HG03469 (cell line): ENCODE results near the gene RTP3.

ENCODE experiments used
- ATAC-seq: cut with Tn5 transposase; IDR thresholded peaks from one replicate; pipeline ENCODE4 v1.9.1; 2021; ENCODE audit warnings: mild to moderate bottlenecking, moderate library complexity, moderate number of reproducible peaks; ENCODE audit not compliant: unreplicated experiment

The RTP3 gene

DNA sequence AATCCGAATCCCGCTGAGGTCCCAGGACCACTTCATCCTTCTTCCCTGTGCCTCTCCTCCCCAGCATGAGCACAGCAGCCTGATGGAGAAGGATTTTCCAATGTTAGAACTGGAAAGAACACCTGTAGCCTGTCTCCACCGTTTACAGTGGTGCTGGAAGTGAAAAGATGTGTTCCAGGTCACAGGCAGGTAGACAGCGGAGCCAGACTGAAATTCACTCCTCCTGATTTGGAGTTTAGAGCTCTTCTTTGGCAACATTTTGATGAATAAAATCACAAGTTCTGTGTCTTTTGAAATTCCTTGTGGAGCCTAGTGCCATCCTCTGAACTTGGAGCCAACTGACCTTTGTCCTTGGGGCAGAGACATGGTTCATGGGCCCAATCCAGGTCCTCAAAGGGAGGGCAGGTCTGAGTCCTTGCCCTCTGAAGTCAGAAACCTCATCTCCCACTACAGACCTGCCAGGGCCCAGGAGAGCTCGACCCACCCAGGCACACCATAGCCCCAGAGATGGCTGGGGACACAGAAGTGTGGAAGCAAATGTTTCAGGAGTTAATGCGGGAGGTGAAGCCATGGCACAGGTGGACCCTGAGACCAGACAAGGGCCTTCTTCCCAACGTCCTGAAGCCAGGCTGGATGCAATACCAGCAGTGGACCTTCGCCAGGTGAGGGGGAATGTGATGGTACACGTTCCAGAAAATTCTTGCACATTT, at the start of gene RTP3:
Gene RTP3 (plus strand): TSS at position 421 of the 710 bp plus-strand sequence. CDS start 87 bp downstream, at position 508.
- no peak for ATAC-seq

DNA sequence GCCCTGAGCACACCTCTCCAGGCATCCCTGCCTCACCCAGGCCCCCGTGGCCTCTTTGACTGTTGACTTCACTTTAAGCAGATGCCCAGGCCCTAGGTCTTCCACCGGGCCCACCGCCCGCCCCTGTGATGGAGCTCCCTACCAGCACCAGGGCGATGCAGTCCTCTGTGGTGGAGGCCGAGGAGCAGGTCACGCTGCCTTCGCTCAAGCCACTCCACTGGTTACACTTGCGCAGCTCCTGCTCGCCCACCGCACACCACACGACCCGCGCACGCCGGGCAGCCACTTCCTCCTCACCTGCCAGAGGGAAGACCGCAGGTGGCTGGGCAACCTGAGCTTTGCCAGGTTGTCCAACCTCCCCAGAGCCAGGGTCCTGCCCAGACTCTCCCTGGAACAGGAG, 49.1 kb upstream of the RTP3 start:
- ATAC-seq, result no peak

DNA sequence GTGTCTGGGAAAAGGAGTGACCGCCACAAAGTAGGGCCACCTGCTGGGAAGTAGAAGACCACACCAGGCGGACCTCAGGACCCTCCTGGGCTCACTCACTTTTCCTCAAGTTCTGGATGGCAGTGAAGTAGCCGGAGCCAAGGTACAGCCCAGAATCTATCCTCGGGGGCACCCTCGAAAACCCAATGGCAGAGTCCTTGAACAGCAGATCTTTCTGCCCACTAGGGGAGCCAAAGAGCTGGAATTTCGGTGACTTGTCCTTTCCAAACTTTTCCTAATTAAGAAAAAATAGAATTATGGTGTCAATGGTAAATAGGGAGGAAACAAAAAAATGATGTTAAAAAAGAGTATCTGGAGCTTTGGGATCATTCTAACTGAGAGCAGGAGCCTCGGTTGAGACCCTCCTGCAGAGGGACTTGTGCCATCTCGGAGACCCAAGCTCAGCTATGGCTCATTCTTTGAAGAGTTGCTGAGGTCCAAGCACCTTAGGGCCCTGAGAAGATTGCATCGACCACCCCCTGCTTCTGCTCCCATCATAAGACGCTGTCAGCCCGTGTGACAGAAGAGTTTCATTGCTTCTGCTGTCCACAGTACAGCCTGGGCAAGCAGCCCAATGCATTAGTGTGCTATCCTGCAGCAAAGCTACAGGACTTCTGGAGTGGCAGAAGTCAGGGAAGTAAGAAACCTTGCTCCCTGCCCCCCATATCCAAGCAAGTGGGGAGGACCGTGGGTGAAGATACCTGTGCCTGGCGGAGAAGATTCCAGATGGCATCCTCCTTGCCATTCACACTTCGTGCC, 47.8 kb upstream of the RTP3 start:
- ATAC-seq, result no peak

DNA sequence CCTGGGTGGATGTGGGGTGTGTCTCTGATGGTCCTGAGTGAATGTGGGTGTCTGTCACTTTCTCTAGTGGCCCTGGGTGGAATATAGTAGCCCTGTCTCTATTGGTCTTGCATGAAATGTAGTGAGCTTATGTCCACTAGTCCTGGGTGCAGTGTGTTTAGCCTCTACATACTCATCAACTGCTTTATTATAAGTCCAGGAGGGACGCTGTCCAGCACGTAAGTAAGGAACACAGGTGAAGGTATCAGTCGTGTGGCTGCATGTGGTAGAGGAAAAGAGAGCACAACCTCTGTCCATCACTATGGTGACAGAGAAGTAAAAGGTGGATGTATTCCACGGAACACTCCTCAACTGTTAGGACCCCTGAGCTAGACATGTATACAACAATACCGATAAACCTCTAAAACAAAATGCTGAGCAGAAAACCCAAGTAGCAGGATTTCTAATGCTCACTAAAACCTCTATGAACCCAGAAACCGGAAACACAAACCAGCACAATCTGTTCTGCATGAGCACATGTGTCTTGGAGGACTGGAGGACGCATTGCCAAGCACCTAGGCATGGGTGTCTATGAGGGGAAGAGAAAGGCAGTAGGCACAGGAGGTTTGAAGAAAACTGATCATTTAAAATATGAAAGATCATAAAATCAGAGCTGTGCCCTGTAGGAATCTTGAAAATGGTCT, 44.1 kb upstream of the RTP3 start:
- ATAC-seq, result no peak

DNA sequence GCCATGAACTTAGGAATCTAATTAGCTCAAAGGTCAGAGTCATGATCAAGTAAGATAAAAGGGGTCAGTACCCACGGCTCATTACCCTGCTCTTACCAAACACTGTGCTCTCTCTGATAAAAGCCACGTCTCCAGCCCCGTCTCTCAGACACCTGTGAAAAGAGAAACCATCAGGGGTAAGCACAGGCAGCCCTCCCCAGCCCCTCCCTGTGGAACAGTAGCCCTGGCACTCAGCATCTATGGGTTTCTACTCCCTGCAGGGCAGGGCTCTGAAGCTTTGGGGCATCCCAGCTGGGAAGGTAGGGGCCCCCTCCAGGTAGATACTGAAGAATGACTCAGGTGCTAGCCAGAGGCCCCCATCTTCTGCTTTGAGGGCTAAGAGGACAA, 43.6 kb upstream of the RTP3 start:
- no peak for ATAC-seq

DNA sequence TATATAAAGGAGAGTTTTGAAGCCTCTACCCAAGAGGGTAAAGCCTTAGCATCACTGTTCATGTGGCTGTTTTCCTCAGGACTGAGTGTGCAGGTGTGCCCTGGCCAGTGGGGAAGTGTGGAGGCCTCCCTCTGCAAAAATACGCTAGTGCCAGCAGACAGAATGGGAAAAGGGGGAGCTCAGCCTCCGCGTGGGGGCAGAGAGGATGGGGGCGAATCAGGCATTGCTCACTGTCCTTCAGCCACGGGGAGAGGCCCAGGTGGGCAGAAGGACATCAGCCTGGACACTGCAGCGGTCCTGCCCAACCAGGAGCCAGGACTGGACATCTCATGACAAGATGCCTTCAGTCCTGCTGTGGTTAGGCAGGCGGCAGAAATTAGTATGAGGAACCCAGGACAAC, 43.2 kb upstream of the RTP3 start:
- no peak for ATAC-seq

DNA sequence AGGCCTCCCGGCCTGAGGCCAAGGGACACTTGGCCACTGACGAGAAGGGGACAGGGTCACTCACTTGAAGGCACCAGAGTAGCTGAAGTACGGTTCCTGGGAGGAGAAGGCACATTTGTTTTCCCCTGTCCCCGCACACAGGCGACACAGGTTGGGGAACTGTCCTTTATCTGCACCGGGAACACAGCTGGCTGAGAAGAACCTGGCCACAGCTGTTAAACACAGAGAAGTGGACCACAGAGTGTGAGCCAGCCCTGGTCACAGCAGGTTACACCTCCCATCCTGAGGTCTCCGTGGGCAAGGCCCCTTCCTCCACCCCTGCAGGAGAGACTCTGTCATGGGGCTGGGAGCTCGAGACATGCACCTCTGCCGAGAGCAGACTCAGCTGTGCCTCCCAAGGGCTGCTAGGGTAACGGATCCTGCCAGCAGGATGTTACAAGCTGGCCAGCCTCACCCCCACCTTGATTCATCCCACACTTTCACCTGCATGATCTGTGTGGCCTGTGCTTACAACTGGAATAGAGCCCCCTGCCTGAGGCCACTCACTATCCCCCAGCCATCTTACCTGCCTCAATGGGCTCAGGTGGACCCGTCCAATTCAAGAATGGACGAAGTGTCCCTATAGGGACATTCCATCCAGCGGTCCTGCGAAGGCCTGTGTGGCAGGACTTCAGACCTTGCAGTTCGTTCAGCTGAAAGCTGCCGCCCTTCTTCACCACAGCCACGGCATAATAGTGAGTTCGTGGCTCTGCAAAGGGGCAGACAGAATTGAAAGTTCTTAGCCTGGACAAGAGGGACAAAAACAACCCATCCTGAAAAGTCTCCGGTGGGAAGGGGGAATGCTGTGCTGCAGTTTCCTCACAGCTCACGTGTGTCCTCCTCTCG, 42.3 kb upstream of the RTP3 start:
- no peak for ATAC-seq

DNA sequence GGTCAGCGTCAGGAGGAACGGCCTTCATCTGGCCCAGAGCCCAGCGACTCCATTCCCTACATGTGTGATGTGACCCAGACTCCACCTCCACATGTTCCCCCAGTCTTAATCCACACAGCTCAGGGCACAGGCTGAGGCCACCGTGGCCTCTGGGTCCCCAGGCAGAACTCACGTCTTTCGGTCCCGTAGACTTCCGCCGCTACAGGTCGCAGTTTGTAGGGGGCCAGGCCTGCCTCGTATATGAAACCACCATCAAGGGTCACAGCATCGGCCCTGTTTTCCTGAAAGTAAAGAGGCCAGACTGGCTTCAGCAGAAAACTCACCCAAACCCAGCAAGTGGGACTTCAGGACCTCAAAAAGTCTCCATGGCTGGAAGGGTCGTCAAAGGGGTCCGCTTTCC, 41.7 kb upstream of the RTP3 start:
- no peak for ATAC-seq

DNA sequence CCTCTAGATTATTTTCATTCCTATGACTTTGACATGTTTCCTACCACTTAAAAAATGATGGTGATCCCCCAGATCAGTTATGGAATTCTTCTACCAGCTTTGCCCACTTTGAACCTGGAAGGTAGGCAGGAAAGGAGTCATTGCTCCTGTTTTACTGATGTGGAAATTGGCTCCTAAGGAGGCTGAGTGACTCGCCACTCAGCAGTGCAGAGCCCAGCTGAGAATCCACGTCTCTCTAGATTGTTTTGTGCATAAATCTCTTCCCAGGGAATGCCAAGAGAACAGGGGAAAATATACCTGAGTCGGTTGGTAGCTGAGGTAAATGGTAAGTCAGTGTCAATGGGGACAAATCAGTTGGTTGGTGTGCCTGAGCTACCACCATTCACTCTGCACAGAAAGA, 37.7 kb upstream of the RTP3 start:
- ATAC-seq, result no peak

DNA sequence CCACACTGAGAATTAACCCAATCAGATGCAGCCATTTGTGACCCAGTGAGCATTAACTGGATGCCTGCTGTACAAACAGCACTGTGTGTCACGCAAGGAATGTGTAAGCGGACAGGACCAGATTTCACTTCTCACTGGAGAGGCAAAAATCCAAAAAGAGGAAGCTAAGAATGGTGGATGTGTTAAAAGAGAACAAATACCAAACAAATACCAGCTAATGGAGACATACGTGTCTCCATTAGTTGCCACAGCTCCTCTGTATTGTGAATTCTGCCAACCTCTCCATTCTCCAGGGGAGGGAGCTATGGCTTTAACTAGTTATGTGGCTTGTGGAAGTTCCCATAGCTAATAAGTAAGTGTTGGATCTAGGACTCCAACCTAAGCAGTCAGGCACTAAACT, 35.7 kb upstream of the RTP3 start:
- no peak for ATAC-seq

DNA sequence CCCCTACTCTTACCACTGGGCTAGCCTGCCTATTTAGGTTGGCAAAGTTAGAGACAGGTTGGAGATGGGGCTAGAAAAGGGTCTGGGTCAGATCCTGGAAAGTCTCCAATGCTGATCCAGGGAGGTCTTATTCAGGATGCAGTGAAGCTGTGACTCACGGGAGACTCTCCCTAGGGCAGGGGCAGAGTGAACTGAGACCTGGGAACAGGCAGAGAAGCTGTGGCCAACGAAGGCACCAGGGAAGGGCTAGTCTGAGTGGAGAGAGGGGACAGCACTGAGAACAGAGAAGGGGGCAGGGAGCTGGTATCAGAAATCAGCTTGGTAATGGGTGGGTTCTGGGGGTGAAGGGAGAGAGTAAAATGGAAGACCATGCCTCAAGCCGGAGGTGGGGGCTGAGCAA, 35.3 kb upstream of the RTP3 start:
- no peak for ATAC-seq

DNA sequence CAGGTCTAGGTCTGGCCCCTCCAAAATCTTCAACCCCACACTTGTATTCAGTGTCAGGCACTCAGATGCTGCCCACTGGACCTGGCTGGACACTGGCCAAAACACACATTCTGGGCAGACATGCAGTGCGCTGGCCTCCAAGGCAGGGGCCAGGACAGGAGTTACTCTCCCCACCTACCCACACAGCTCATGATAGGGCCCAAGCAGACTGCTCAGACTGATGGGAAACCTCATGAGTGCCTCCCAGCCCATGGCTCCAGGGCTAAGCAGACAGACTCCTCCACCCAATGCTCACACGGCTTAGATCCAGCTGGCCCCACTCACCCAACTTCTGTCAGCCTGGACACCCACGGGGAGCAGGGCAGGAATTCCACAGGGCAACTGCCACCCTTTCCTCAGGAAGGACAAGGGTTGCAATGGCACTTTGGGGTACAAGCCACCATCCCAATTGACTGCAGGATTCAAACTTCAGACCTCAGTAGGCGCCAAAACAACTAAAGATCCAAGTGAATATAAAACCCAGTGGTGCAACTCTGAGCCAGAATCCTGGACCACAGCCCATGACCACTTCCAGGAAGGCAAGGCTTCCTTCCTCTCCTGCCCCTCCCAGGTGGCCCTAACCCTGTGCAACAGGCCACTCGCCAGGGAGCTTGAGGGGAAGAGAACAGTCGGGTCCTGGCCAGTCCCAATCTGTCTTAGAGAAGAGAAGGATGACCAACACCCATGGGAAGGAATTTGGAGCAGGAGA, 34.5 kb upstream of the RTP3 start:
- no peak for ATAC-seq

DNA sequence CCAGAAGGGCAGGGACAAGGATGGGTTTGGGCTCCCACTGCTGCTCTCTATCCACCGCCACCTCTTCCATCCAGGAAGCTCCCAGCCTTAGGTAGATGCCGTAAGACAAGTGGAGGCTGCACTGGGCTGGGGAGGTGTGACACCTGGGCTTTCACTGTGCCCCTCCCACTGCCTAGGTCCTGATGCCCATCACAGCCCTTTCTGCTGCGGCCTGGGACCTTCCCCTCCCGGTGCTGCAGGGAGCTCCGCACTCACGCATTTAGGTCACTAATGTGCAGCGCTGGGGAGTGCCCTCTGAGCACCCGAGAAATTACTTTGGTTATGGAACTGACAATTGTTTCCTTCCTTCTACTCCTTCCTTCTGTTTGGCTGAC, 33.9 kb upstream of the RTP3 start:
- no peak for ATAC-seq

DNA sequence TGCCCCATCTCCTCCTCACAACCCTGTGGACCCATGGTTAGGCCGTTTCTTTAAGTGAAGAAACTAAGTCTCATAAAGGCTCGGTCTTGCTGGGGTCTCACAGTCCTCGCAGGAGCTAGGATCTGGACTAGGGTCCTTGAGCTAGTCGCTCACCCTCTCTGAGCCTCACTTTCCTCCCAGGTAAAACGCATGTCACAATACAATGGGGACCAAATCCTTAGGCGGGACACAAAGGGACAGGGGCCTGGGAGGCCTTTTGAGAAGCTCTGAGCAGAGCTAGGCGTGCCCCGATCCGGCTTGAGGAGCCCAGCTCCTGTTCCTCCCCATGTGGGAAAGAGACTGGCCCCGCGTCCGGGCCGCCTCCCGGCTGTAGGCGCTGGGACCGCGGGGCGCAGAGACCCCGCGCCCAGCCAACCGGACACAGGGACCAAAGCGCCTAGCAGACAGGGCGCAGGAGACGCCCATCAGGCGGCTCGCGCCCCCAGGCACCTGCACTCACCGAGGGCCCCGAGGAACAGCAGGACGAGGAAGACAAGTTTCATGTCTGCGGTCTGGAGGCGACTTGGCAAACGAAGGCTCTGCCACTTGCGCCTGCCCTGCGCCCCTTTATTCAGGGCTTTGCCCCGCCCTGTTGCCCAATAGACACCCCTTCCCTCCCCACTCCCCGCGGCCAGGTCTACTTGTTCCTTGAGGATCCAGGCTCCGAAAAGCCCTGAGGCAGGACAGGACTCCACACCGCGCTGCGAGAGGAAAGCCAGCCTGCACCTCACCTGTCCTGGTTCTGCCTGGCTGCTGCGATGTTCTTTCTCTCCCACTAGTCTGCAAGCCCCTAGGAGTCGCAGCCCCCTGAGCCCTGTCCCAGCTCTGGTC, 33.2 kb upstream of the RTP3 start, which contains the start of gene LTF:
Gene LTF (minus strand): TSS at position 580 of the 870 bp plus-strand sequence. CDS start 38 bp downstream, at position 542.
- no peak for ATAC-seq

DNA sequence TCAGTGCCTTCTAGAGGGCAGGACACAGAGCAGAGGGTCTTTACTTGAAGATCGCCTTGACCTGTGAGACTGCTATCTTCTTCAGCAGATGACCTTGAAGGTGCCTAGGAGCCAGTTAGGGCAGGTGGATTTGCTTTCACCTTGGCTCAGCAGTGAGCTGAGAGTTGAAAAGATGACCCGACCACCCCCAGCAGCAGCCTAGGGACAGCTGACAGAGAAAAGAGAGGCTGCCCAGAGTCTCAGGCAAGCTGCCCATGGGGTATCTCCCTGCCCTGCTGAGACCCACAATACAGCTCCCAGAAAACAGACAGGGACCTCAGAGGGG, 32.6 kb upstream of the RTP3 start:
- ATAC-seq, result no peak

DNA sequence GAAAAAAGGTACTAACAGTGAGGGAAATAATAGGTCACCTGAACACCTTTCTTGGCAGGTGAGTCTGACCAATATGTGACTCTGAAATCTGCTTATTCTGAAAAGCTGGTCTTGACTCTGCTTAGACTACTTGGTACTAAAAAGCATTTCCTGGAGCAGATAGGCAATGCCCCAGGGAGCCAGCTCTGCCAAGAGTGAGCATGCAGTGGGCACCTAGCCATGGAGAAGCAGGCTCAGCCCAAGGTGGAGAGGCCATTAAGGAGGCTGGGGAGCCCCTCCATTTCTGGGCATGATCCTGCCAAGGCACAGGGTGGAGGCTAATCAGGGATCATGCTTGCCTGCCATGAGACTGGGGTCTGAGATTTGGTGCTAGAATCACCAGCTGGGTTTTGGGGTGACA, 31.5 kb upstream of the RTP3 start:
- ATAC-seq, result no peak

DNA sequence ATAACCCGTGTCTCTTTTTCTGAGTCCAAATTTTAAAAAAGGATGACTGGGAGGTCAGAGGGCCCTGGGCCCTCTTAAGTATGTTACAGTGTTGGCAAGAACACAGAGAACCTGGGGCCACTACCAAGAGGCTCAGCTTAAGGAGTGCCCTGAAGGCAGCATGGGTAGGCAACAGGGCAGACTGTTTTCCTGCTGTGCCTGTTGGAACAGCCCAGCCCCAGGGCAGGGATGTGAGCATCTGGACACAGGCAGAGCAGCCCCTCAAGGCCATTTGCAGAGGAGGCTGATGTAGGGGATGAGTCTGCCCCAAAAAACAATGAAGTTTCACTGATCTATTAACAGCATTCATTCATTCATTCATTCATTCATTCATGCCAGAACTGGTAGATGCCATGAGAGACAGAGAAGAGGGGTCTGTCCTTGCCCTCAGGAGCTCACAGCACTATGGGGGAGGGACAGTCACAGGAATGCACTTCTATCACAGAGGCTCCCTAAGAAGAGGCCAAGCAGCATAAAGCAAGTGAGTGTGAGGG, 30.8 kb upstream of the RTP3 start:
- ATAC-seq, result no peak

DNA sequence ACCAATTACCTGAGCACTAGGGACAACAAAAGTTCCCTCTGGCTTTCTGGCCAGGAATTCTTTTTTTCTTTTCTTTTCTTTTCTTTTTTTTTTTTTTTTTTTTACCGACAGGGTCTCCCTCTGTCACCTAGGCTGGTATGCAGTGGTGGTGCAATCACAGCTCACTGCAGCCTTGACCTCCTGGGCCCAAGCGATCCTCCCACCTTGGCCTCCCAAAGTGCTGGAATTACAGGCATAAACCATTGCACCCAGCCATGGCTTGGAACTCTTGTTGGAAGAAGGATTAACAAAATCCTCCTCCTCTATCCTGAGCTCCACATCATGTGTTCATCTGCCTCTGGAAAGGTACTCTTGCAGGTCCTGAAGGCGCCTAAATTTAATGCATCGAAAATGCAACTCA, 30.2 kb upstream of the RTP3 start:
- no peak for ATAC-seq
